K562 (cell line): ENCODE data around the gene ARFGEF3. TPM values are rescaled to one million over a fixed set of nuclear protein-coding genes. Genes with fewer than 3 reads are reported as not detected.
A peak's percentile ranks its signal among the peaks of the same experiment; 100 is the strongest.

Experiments used
- ATAC-seq: fragments of 200-7000 bp; cut with Tn5 transposase; 3 replicates; pipeline ENCODE4 v1.9.1; 2020; ENCODE audit warnings: moderate library complexity
- BruUV-seq: library from RNA; stranded (reverse); fragments of 400-500 nt; replicated peaks from 2 replicates; lab custom pipeline; 2021; lab: Mats Ljungman, UMichigan
- CTCF ChIA-PET: fragments of 300-600 bp; formaldehyde crosslinking; extraction: SDS; loops from one replicate; lab custom pipeline; 2021; ENCODE audit warnings: low intra/inter-chr PET ratio; lab: Yijun Ruan, JAX
- POLR2A ChIA-PET: fragments of 300-600, 350-650 bp; sonication (Branson Sonifier 250); formaldehyde crosslinking; extraction: SDS; loops from one replicate; lab custom pipeline; 2021; ENCODE audit warnings: antibody characterized with exemption, inconsistent platforms; lab: Yijun Ruan, JAX
- DNase-seq, 4 experiments: peaks; one replicate each; pipeline versions ENCODE4 v3.0.0 to v3.0.0-alpha.2; 2011 to 2018; ENCODE audit warnings: low spot score in 3 of 4, mixed read lengths in 3 of 4; ENCODE audit errors: extremely low read depth in 1 of 4
- FAIRE-seq: peaks from 2 replicates; lab custom pipeline; 2011; peaks lifted over from hg19 to GRCh38; lab: Jason Lieb, UNC
- H2AFZ ChIP-seq: 2 replicates; pipeline ENCODE4 v1.6.0; 2011; ENCODE audit warnings: low read depth, low read length, control low read depth, inconsistent platforms
- H3K27ac ChIP-seq: fragments of 200-600 bp; 3 replicates; pipeline ENCODE4 v1.8.0; 2011; ENCODE audit warnings: low read depth, mild to moderate bottlenecking, control low read depth, inconsistent platforms, low read length, moderate library complexity, mixed read lengths; ENCODE audit errors: extremely low read depth
- H3K27me3 ChIP-seq, 2 experiments: fragments of 300-600 bp in 1 of 2; 2 replicates in 1 of 2; 3 replicates in 1 of 2; pipeline versions ENCODE4 v1.6.0 to v1.8.0; 2011; ENCODE audit warnings: inconsistent platforms in 2 of 2, low read length in 2 of 2, mild to moderate bottlenecking in 1 of 2, mixed read lengths in 1 of 2, moderate library complexity in 1 of 2; ENCODE audit not compliant: control insufficient read depth in 2 of 2, insufficient read depth in 2 of 2
- H3K36me3 ChIP-seq: fragments of 300-600 bp; 3 replicates; pipeline ENCODE4 v1.8.0; 2011; ENCODE audit warnings: mild to moderate bottlenecking, low read length, inconsistent platforms; ENCODE audit not compliant: control insufficient read depth, insufficient read depth
- H3K4me1 ChIP-seq, 2 experiments: fragments of 200-600 bp in 1 of 2; replicated peaks in 1 of 2; 2 replicates in 1 of 2; 3 replicates in 1 of 2; pipeline versions ENCODE4 v1.5.1 to v1.8.0; 2011; ENCODE audit warnings: inconsistent platforms in 2 of 2, low read length in 2 of 2, mild to moderate bottlenecking in 1 of 2, mixed read lengths in 1 of 2, moderate library complexity in 1 of 2; ENCODE audit not compliant: control insufficient read depth in 2 of 2, insufficient read depth in 2 of 2
- H3K4me2 ChIP-seq: 2 replicates; pipeline ENCODE4 v1.6.1; 2011; ENCODE audit warnings: low read length, control low read depth, inconsistent platforms, mixed read lengths; ENCODE audit not compliant: insufficient read depth
- H3K4me3 ChIP-seq: fragments of 200-600 bp; sonication (generic), shearing (Covaris generic); 2 replicates; pipeline ENCODE4 v1.5.1; 2016; ENCODE audit warnings: control low read depth, inconsistent platforms
- H3K79me2 ChIP-seq: fragments of 200-600 bp; 3 replicates; pipeline ENCODE4 v1.8.0; 2011; ENCODE audit warnings: low read length, inconsistent platforms; ENCODE audit not compliant: control insufficient read depth, insufficient read depth
- H3K9ac ChIP-seq, 2 experiments: 2 replicates each; pipeline versions ENCODE4 v1.6.0 to v1.6.1; 2011; ENCODE audit warnings: low read depth in 2 of 2, low read length in 2 of 2, control low read depth in 1 of 2, inconsistent platforms in 1 of 2, mild to moderate bottlenecking in 1 of 2, mixed read lengths in 1 of 2; ENCODE audit not compliant: insufficient read depth in 1 of 2
- H3K9me1 ChIP-seq: one replicate; pipeline ENCODE4 v1.6.0; 2011; ENCODE audit warnings: inconsistent platforms, mild to moderate bottlenecking, low read length, moderate library complexity; ENCODE audit not compliant: control insufficient read depth, insufficient read depth
- H3K9me3 ChIP-seq: replicated peaks from 2 replicates; pipeline ENCODE4 v1.5.1; 2011; ENCODE audit warnings: low read depth, low read length, inconsistent platforms; ENCODE audit not compliant: control insufficient read depth, insufficient read depth
- H4K20me1 ChIP-seq: replicated peaks from 2 replicates; pipeline ENCODE4 v1.6.1; 2011; ENCODE audit warnings: low read length, inconsistent platforms, mixed read lengths; ENCODE audit not compliant: control insufficient read depth, insufficient read depth
- GATAD2A ChIP-seq: fragments of 450-650 bp; IDR thresholded peaks from 2 replicates; pipeline ENCODE4 v1.6.1; 2017
- IRF2 ChIP-seq: sonication (generic); formaldehyde crosslinking; IDR thresholded peaks from 2 replicates; pipeline ENCODE4 v1.8.1; 2022; ENCODE audit warnings: mild to moderate bottlenecking, missing genetic modification reagents
- RFX5 ChIP-seq: IDR thresholded peaks from 2 replicates; pipeline ENCODE4 v1.6.1; 2011; ENCODE audit warnings: low read depth, mild to moderate bottlenecking, improper control_type of control experiment, low read length
- ZNF197 ChIP-seq: fragments of 200-800 bp; sonication (Bioruptor generic); IDR thresholded peaks from 2 replicates; pipeline ENCODE4 v1.6.1; 2016; ENCODE audit warnings: low read depth, missing genetic modification characterization, missing compliant biosample characterization
- ZNF23 ChIP-seq: fragments of 250-450 bp; sonication (Bioruptor Pico); IDR thresholded peaks from 2 replicates; pipeline ENCODE4 v1.4.0; 2020; ENCODE audit warnings: mild to moderate bottlenecking
- WGBS: fragments of 100-300 bp; shearing (Covaris generic); methylation state at CpG from one replicate; pipeline ENCODE4 v1.1.6; 2016; ENCODE audit warnings: low coverage, mixed read lengths; ENCODE audit not compliant: insufficient coverage; ENCODE audit errors: missing lambda C conversion rate; 5-methylcytosine and 5-hydroxymethylcytosine counted together
- in situ Hi-C: fragments of 300-500 bp; cut with MboI; formaldehyde crosslinking; loops from 4 replicates; pipeline ENCODE4 v1.15.0; 2018; ENCODE audit warnings: inconsistent platforms, mixed read lengths
- intact Hi-C: fragments of 100-400 bp; cut with micrococcal nuclease; formaldehyde crosslinking; loops from 2 replicates; pipeline ENCODE4 v1.14.2; 2022
- polyA plus RNA-seq, 8 experiments: library from polyadenylated mRNA; depleted of rRNA in 4 of 8; stranded (reverse) in 5 of 8; unstranded in 3 of 8; fragments of >200 nt; fragmentation: Nextera tagmentation in 2 of 8; fragmentation: Illumina TruSeq in 1 of 8; extraction: Ambion mirVana in 2 of 8; extraction: Trizol in 1 of 8; gene quantifications; 2 replicates each; pipeline versions ENCODE4 v1.2.1 to v1.2.3, GENCODE V29; 2011 to 2014; ENCODE audit warnings: inconsistent platforms in 1 of 8, missing spikeins in 1 of 8
- total RNA-seq, 7 experiments: library from RNA; depleted of rRNA in 6 of 7; stranded (reverse); fragments of >200 nt in 6 of 7; fragmentation: Illumina TruSeq in 2 of 7; extraction: Trizol in 2 of 7; gene quantifications; 2 replicates each; pipeline versions ENCODE4 v1.2.1 to v1.2.3, GENCODE V29; 2011 to 2021; ENCODE audit warnings: low replicate concordance in 1 of 7
- TF ChIP-seq, protein P1 (sequence below), 3 experiments: fragments of 200-800 bp in 1 of 3; sonication (Bioruptor generic) in 1 of 3; sonication (generic) in 1 of 3; formaldehyde crosslinking in 1 of 3; IDR thresholded peaks; 2 replicates each; pipeline versions ENCODE4 v1.6.1 to v1.8.0; 2016 to 2022; ENCODE audit warnings: mild to moderate bottlenecking in 2 of 3, missing compliant biosample characterization in 2 of 3, missing genetic modification characterization in 2 of 3, missing genetic modification reagents in 1 of 3
- TF ChIP-seq, protein P2 (sequence below): sonication (generic); formaldehyde crosslinking; IDR thresholded peaks from 2 replicates; pipeline ENCODE4 v1.8.0; 2022; ENCODE audit warnings: mild to moderate bottlenecking, missing genetic modification reagents
- TF ChIP-seq, protein P3 (sequence below), 2 experiments: fragments of 450-650 bp in 1 of 2; sonication (generic) in 1 of 2; formaldehyde crosslinking in 1 of 2; IDR thresholded peaks in 1 of 2; conservative IDR thresholded peaks in 1 of 2; 2 replicates each; pipeline versions ENCODE4 v1.6.1 to v1.8.1; 2016 to 2023; ENCODE audit warnings: mild to moderate bottlenecking in 2 of 2, moderate library complexity in 2 of 2, inconsistent platforms in 1 of 2, missing genetic modification reagents in 1 of 2
- TF ChIP-seq, protein P4 (sequence below): fragments of 250-450 bp; sonication (Bioruptor Pico); IDR thresholded peaks from 2 replicates; pipeline ENCODE4 v1.5.0; 2021; ENCODE audit warnings: mild to moderate bottlenecking, moderate library complexity
- TF ChIP-seq, protein P5 (sequence below): fragments of 450-650 bp; formaldehyde crosslinking; IDR thresholded peaks from 2 replicates; pipeline ENCODE4 v1.4.0; 2020; ENCODE audit warnings: mild to moderate bottlenecking, moderate library complexity
- TF ChIP-seq, protein P6 (sequence below): sonication (generic); formaldehyde crosslinking; IDR thresholded peaks from 2 replicates; pipeline ENCODE4 v1.8.1; 2023; ENCODE audit warnings: mild to moderate bottlenecking, missing genetic modification reagents

ARFGEF3 gene
- total and polyA plus RNA-seq, 9 of the 15 experiments (the other 6 are each of a cell fraction or from before 2014, with no cell fraction given) = under 0.01 to 0.02 TPM; not detected in 7

DNA sequence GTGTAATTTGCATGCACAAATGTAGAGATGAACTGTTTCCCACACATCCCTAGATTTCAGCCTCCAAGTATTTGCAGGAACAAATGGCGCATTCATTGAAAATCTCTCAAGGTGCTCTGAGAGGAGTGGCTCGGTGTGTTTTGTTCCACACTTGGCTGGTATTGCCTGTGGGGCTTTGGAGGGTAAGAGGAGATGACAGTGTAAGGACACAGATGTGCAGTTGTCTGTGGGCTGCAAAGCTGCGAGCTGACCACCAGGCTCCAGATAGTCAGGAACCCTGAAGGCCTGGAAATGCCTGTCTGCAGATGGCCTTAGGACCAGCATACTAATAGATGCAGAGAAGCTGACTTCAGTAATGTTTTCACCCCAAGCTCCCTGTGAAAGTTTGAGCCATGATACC lies 114.2 kb downstream of the ARFGEF3 start:
- no peaks in the 10 kb centered on the region for H3K79me2 ChIP-seq
- no peak overlapping the region for H3K4me2 ChIP-seq
- H2AFZ ChIP-seq = no peak overlapping the region
- H3K9me3 ChIP-seq = no peaks in the 10 kb centered on the region
- no peaks in the 10 kb centered on the region for H3K4me1 ChIP-seq
- ATAC-seq (peak; percentile 57), FAIRE-seq (no peak), DNase-seq (no peak)
- no peaks in the 10 kb centered on the region; the same call in 1 of the 2 replicates for H4K20me1 ChIP-seq
- no peaks in the 10 kb centered on the region for H3K36me3 ChIP-seq
- no peak overlapping the region for H3K27ac ChIP-seq
- H3K27me3 ChIP-seq = peaks cover 14 to 37% of the 10 kb centered on the region in 2 experiments; a peak in 3 of 5 replicates
- no peaks in the 10 kb centered on the region for H3K9me1 ChIP-seq
- POLR2A ChIA-PET = interaction anchor here (0.6 to 1.1 kb wide), 5 partner anchors 9 to 46 kb away, joined by 3 to 4 read pairs (median 3); no protein-coding TSS in a partner anchor
- CTCF ChIA-PET = no interaction called here
- in situ Hi-C loops = no loop called here
- BruUV-seq = no TSS peak
- intact Hi-C loops = no loop called here
- H3K4me3 ChIP-seq = no peak overlapping the region
- no peak overlapping the region for H3K9ac ChIP-seq
- 0% methylated on average over 3 of the region's 3 CpGs for WGBS
- no peak for TF ChIP-seq RFX5
- TF ChIP-seq, protein P1, sequence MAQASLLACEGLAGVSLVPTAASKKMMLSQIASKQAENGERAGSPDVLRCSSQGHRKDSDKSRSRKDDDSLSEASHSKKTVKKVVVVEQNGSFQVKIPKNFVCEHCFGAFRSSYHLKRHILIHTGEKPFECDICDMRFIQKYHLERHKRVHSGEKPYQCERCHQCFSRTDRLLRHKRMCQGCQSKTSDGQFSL (CRISPR knock-in tag; IDR thresholded peaks at IDR 0.05) = no peak
- TF ChIP-seq, protein P1 (tag; IDR thresholded peaks at IDR 0.05) = no peak
- TF ChIP-seq, protein P2, sequence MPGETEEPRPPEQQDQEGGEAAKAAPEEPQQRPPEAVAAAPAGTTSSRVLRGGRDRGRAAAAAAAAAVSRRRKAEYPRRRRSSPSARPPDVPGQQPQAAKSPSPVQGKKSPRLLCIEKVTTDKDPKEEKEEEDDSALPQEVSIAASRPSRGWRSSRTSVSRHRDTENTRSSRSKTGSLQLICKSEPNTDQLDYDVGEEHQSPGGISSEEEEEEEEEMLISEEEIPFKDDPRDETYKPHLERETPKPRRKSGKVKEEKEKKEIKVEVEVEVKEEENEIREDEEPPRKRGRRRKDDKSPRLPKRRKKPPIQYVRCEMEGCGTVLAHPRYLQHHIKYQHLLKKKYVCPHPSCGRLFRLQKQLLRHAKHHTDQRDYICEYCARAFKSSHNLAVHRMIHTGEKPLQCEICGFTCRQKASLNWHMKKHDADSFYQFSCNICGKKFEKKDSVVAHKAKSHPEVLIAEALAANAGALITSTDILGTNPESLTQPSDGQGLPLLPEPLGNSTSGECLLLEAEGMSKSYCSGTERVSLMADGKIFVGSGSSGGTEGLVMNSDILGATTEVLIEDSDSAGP (CRISPR knock-in tag) = no peak
- TF ChIP-seq, protein P3, sequence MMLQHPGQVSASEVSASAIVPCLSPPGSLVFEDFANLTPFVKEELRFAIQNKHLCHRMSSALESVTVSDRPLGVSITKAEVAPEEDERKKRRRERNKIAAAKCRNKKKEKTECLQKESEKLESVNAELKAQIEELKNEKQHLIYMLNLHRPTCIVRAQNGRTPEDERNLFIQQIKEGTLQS (IDR thresholded peaks at IDR 0.05) = no peak
- TF ChIP-seq, protein P3 (CRISPR knock-in tag; conservative IDR thresholded peaks at IDR 0.05) = no peak
- TF ChIP-seq, protein P4, sequence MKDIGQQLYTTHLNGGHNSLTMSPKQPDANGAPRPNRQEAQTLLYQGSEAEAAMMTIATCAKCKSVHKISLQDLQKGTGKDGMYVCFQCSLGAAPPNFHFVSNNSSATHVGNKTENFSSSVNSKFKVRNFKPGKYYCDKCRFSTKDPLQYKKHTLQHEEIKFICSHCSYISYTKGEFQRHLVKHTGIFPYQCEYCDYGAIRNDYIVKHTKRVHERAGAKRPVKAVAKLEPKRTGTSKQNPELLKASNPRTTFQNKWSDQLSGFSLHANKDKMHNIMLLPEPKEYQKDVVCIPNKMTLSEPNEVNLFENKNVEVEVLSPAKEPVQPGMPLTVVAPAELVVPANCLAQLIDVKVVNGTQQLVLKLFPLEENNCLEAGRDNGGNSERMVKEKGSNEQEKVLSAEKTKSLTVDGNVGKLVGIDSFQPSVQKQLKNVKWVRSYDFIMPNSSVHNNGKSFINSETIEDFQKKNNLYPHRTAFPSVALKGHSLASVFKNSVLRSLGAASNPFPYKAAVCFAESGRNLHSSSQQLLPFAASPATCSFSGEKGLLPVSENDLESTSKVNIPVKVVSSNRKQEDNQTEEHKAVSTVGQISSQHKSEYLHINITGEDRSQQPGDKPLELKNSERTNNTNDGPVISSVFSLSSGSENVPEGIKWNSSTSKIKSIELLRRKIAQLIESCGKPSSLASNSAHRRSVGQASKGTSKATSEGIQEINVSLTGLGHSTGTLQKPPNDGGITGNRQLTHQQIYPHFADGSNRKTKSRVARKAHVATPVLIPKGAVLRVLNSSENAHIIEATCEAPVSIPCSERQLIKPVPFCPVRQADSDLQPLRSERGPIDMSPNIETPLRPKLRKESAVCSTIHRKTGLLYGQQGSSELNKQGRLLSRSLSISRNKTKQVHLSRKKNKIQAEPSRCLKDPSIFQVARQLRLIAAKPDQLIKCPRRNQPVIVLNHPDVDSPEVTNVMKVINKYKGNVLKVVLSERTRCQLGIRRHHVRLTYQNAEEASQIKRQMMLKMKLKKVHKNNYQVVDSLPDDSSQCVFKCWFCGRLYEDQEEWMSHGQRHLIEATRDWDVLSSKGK (CRISPR knock-in tag) = no peak
- no peak for TF ChIP-seq IRF2
- TF ChIP-seq, protein P5, sequence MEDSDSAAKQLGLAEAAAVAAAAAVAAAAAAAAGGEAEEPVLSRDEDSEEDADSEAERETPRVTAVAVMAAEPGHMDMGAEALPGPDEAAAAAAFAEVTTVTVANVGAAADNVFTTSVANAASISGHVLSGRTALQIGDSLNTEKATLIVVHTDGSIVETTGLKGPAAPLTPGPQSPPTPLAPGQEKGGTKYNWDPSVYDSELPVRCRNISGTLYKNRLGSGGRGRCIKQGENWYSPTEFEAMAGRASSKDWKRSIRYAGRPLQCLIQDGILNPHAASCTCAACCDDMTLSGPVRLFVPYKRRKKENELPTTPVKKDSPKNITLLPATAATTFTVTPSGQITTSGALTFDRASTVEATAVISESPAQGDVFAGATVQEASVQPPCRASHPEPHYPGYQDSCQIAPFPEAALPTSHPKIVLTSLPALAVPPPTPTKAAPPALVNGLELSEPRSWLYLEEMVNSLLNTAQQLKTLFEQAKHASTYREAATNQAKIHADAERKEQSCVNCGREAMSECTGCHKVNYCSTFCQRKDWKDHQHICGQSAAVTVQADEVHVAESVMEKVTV (CRISPR knock-in tag) = no peak
- no peak for TF ChIP-seq ZNF23 (CRISPR knock-in tag)
- no peak for TF ChIP-seq ZNF197 (CRISPR knock-in tag)
- TF ChIP-seq GATAD2A = no peak
- TF ChIP-seq, protein P6, sequence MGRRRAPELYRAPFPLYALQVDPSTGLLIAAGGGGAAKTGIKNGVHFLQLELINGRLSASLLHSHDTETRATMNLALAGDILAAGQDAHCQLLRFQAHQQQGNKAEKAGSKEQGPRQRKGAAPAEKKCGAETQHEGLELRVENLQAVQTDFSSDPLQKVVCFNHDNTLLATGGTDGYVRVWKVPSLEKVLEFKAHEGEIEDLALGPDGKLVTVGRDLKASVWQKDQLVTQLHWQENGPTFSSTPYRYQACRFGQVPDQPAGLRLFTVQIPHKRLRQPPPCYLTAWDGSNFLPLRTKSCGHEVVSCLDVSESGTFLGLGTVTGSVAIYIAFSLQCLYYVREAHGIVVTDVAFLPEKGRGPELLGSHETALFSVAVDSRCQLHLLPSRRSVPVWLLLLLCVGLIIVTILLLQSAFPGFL (CRISPR knock-in tag) = no peak
